ENCODE results near the gene CCHCR1.
A peak's percentile ranks its signal among the peaks of the same experiment; 100 is the strongest.

The CCHCR1 gene

GRCh38 chr6:31139599-31139998 lies 18.0 kb downstream of the CCHCR1 start:
- H3K36me3 Mint-ChIP-seq (ENCODE audit: low read depth), result peaks cover 3% of the 10 kb centered on the region
- peaks cover 3% of the 10 kb centered on the region for H3K27me3 Mint-ChIP-seq (ENCODE audit: low read depth)
- H3K4me3 Mint-ChIP-seq, result no peak overlapping the region
- H3K4me1 Mint-ChIP-seq (ENCODE audit: low read depth), result peaks cover 3% of the 10 kb centered on the region
- no peaks in the 10 kb centered on the region for H3K9me3 Mint-ChIP-seq
- no peak overlapping the region for H3K27ac Mint-ChIP-seq
- no peak for DNase-seq (ENCODE audit: low spot score)

DNA sequence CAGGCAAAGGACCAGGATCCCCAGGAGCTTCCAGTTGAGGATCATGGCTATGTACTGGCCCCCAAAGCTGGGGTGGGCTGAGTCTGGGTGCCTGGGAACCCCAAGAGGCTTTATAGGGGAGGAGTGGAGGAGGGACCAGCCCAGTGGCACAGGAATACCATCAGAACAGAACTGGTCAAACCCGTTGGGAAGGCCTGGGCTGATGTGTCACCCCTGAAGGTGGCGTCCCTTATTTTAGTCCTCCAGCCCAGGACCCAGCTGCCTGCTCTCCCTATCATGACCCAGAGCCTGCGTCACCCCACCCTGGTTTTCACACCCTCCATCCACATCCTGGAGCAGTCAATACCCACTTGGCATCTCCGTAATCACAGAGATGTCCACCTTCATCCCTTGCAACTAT lies 18.6 kb downstream of the CCHCR1 start, which contains the start of gene PSORS1C2:
Gene PSORS1C2 (minus strand): TSS at position 85 of the 400 bp plus-strand sequence. CDS start 40 bp downstream, at position 45.
- H3K27ac Mint-ChIP-seq, result no peak within 1 kb of the TSS
- H3K4me3 Mint-ChIP-seq, result peak within 1 kb of the TSS; percentile 62
- H3K36me3 Mint-ChIP-seq (ENCODE audit: low read depth), result peaks cover 3% of the 10 kb centered on the region
- peaks cover 3% of the 10 kb centered on the region for H3K4me1 Mint-ChIP-seq (ENCODE audit: low read depth)
- no peaks in the 10 kb centered on the region for H3K9me3 Mint-ChIP-seq
- no peak for DNase-seq (ENCODE audit: low spot score)
- H3K27me3 Mint-ChIP-seq (ENCODE audit: low read depth), result peaks cover 3% of the 10 kb centered on the region

DNA sequence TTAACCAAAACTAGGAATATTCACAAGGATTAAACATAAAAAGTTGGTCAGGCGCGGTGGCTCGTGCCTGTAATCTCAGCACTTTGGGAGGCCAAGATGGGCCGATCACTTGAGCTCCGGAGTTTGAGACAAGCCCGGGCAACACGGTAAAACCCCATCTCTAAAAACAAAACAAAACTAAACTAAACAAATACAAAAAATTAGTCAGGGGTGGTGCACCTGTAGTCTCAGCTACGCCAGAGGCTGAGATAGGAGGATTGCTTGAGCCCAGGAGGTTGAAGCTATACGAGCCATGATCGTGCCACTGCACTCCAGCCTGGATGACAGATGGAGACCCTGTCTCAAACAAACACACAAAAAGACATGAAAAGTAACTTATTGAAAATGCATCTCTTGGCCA lies 21.9 kb downstream of the CCHCR1 start:
- Mint-ChIP-seq H3K36me3 (ENCODE audit: low read depth) (no peaks in the 10 kb centered on the region), H3K4me3 (no peak overlapping the region), H3K27ac (no peak overlapping the region), H3K9me3 (no peaks in the 10 kb centered on the region), H3K4me1 (ENCODE audit: low read depth) (peaks cover 3% of the 10 kb centered on the region), H3K27me3 (ENCODE audit: low read depth) (peaks cover 3% of the 10 kb centered on the region)
- DNase-seq (ENCODE audit: low spot score), result no peak

- DNase-seq (ENCODE audit: low spot score), result no peak
- peaks cover 19% of the 10 kb centered on the region for H3K27me3 Mint-ChIP-seq (ENCODE audit: low read depth)
- no peaks in the 10 kb centered on the region for H3K36me3 Mint-ChIP-seq (ENCODE audit: low read depth)
- no peak overlapping the region for H3K4me3 Mint-ChIP-seq
- peaks cover 3% of the 10 kb centered on the region for H3K4me1 Mint-ChIP-seq (ENCODE audit: low read depth)
- no peaks in the 10 kb centered on the region for H3K9me3 Mint-ChIP-seq
- H3K27ac Mint-ChIP-seq, result no peak overlapping the region
Observed at GRCh38 chr6:31132806-31133205, 24.8 kb downstream of the CCHCR1 start.

DNA sequence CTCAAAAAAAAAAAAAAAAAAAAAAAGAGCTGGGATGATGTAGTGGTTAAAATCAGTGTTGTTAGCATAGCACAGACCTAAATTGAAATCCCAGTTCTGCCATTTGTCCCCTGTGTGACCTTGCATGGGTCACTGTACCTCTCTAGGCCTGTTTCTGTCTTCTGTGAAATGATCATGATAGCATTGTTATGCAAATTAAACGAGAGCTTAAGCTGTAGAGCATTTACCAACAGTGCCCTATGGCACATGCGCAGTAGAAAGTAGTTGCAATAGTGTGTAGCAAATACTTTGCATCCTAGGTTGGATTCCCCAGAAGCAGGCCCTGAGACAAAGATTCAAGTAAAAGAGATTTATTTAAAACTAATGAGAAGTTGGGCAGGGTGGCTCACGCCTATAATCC lies 26.0 kb downstream of the CCHCR1 start:
- no peak overlapping the region for H3K27ac Mint-ChIP-seq
- H3K4me3 Mint-ChIP-seq, result no peak overlapping the region
- no peaks in the 10 kb centered on the region for H3K9me3 Mint-ChIP-seq
- no peaks in the 10 kb centered on the region for H3K4me1 Mint-ChIP-seq (ENCODE audit: low read depth)
- DNase-seq (ENCODE audit: low spot score), result no peak
- H3K27me3 Mint-ChIP-seq (ENCODE audit: low read depth), result peaks cover 17% of the 10 kb centered on the region
- no peaks in the 10 kb centered on the region for H3K36me3 Mint-ChIP-seq (ENCODE audit: low read depth)

DNA sequence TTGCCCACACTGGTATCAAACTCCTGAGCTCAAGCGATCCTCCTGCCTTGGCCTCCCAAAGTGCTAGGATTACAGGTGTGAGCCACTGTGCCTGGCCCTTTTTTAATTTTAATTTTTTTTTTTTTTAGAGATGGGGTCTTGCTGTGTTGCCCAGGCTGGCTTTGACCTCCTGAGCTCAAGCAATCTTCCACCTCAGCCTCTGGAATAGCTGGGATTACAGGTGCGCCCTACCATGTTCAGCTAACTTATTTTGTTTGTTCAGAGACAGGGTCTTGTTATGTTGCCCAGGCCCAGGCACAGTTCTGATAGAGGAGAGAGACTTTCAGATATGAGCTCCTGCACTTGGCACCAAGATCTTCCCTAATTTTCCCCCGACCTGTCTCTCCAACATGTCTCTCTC lies 26.9 kb downstream of the CCHCR1 start:
- no peak overlapping the region for H3K4me3 Mint-ChIP-seq
- H3K36me3 Mint-ChIP-seq (ENCODE audit: low read depth), result no peaks in the 10 kb centered on the region
- H3K27me3 Mint-ChIP-seq (ENCODE audit: low read depth), result peaks cover 17% of the 10 kb centered on the region
- DNase-seq (ENCODE audit: low spot score), result no peak
- no peak overlapping the region for H3K27ac Mint-ChIP-seq
- no peaks in the 10 kb centered on the region for H3K9me3 Mint-ChIP-seq
- no peaks in the 10 kb centered on the region for H3K4me1 Mint-ChIP-seq (ENCODE audit: low read depth)

DNA sequence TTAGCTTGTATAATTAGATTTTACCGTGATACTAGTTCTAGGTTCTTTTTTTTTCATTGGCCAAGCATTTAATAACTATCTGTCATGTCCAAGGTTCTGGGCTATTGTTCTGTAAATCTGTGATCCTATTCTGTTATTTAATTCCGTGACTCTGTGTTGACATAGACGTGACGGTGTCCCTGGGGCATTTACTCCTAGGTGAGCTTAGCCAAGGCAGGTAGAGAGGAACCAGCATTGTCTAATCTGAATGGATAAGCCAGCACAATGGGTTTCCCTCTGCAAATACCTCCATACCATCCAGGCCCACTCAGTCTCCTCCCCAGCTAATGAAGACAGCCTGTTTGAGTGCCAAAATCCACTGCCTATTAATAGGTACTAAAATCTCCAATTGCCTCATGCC lies 28.5 kb downstream of the CCHCR1 start:
- Mint-ChIP-seq H3K36me3 (ENCODE audit: low read depth) (no peaks in the 10 kb centered on the region), H3K4me1 (ENCODE audit: low read depth) (no peaks in the 10 kb centered on the region), H3K9me3 (no peaks in the 10 kb centered on the region), H3K4me3 (no peak overlapping the region), H3K27ac (no peak overlapping the region), H3K27me3 (ENCODE audit: low read depth) (peaks cover 17% of the 10 kb centered on the region)
- no peak for DNase-seq (ENCODE audit: low spot score)

- DNase-seq (ENCODE audit: low spot score), result peak; percentile 36
- H3K36me3 Mint-ChIP-seq (ENCODE audit: low read depth), result no peaks in the 10 kb centered on the region
- no peaks in the 10 kb centered on the region for H3K4me1 Mint-ChIP-seq (ENCODE audit: low read depth)
- no peak overlapping the region for H3K27ac Mint-ChIP-seq
- no peak overlapping the region for H3K4me3 Mint-ChIP-seq
- H3K27me3 Mint-ChIP-seq (ENCODE audit: low read depth), result peaks cover 17% of the 10 kb centered on the region
- H3K9me3 Mint-ChIP-seq, result no peaks in the 10 kb centered on the region
Observed at GRCh38 chr6:31128093-31128676, 29.4 kb downstream of the CCHCR1 start.

GRCh38 chr6:31126396-31127175 lies 31.0 kb downstream of the CCHCR1 start:
- no peak for DNase-seq (ENCODE audit: low spot score)
- Mint-ChIP-seq H3K36me3 (ENCODE audit: low read depth) (no peaks in the 10 kb centered on the region), H3K4me1 (ENCODE audit: low read depth) (no peaks in the 10 kb centered on the region), H3K27ac (no peak overlapping the region), H3K9me3 (no peaks in the 10 kb centered on the region), H3K27me3 (ENCODE audit: low read depth) (peaks cover 17% of the 10 kb centered on the region), H3K4me3 (no peak overlapping the region)

- no peaks in the 10 kb centered on the region for H3K36me3 Mint-ChIP-seq (ENCODE audit: low read depth)
- no peak overlapping the region for H3K4me3 Mint-ChIP-seq
- no peaks in the 10 kb centered on the region for H3K9me3 Mint-ChIP-seq
- no peak overlapping the region for H3K27ac Mint-ChIP-seq
- no peak for DNase-seq (ENCODE audit: low spot score)
- peaks cover 17% of the 10 kb centered on the region for H3K27me3 Mint-ChIP-seq (ENCODE audit: low read depth)
- H3K4me1 Mint-ChIP-seq (ENCODE audit: low read depth), result no peaks in the 10 kb centered on the region
Observed at GRCh38 chr6:31125586-31126363, 31.8 kb downstream of the CCHCR1 start.

GRCh38 chr6:31125162-31125561 lies 32.4 kb downstream of the CCHCR1 start:
- Mint-ChIP-seq H3K27ac (no peak overlapping the region), H3K4me3 (no peak overlapping the region)
- DNase-seq (ENCODE audit: low spot score), result no peak

GRCh38 chr6:31122791-31123706 lies 34.6 kb downstream of the CCHCR1 start:
- no peak for DNase-seq (ENCODE audit: low spot score)
- Mint-ChIP-seq H3K27me3 (ENCODE audit: low read depth) (peaks cover 6% of the 10 kb centered on the region), H3K9me3 (no peaks in the 10 kb centered on the region), H3K4me1 (ENCODE audit: low read depth) (no peaks in the 10 kb centered on the region), H3K27ac (no peak overlapping the region), H3K36me3 (ENCODE audit: low read depth) (no peaks in the 10 kb centered on the region), H3K4me3 (no peak overlapping the region)

More at GRCh38 chr6:31125162-31125561, 32.4 kb downstream of the CCHCR1 start:
- Mint-ChIP-seq H3K27me3 (ENCODE audit: low read depth) (peaks cover 16% of the 10 kb centered on the region), H3K9me3 (no peaks in the 10 kb centered on the region), H3K36me3 (ENCODE audit: low read depth) (no peaks in the 10 kb centered on the region), H3K4me1 (ENCODE audit: low read depth) (no peaks in the 10 kb centered on the region)

DNA sequence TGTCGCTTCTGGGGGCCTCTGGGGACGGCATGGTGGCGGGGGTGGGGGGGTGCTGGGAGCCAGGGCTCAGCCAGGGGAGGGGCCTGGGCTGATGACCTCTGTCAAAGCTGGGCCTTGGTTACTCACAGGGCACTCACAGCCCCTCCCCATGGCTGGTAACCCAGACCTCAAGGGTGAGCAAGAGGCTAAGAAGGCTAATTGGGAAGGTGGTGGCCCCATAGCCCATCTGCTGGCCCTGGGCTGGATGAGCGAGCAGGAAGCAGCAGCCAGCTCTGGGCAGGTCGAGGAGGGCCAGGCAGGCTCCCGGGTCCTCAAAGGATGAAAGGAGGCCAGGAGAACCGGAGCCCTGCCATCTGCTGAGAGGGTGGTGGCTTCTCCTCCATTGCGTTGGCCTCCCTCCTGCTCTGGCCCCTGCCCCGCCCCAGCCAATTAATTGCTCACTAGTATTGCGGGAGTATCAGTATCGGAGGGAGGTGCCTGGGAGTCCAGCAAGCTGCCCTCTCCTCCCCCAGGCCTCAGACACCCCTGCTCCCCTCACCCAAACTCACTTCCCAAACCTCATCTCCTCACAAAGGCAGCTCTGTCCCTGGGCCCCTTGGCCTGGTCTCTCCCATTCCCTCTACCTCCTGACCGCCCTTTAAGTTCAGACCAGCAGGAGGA lies 36.3 kb downstream of the CCHCR1 start:
- H3K4me3 Mint-ChIP-seq, result no peak overlapping the region
- H3K36me3 Mint-ChIP-seq (ENCODE audit: low read depth), result no peaks in the 10 kb centered on the region
- DNase-seq (ENCODE audit: low spot score), result no peak
- H3K27ac Mint-ChIP-seq, result no peak overlapping the region
- no peaks in the 10 kb centered on the region for H3K9me3 Mint-ChIP-seq
- peaks cover 2% of the 10 kb centered on the region for H3K27me3 Mint-ChIP-seq (ENCODE audit: low read depth)
- H3K4me1 Mint-ChIP-seq (ENCODE audit: low read depth), result no peaks in the 10 kb centered on the region
